GM12864 (cell line): ENCODE data around the gene TFG.

Source experiments
- DNase-seq: peaks from one replicate; pipeline ENCODE4 v3.0.0-alpha.2; 2011; ENCODE audit warnings: low read depth
- H3K4me3 ChIP-seq: 2 replicates; pipeline ENCODE4 v1.5.1; 2011; ENCODE audit warnings: mild to moderate bottlenecking, low read depth, low read length, control low read depth
- TF ChIP-seq, protein P1 (sequence below): IDR thresholded peaks from 2 replicates; pipeline ENCODE4 v1.5.1; 2011; ENCODE audit warnings: low read depth, mild to moderate bottlenecking, moderate library complexity, low read length, control low read depth, inconsistent platforms; ENCODE audit errors: missing control alignments

TFG gene

DNA sequence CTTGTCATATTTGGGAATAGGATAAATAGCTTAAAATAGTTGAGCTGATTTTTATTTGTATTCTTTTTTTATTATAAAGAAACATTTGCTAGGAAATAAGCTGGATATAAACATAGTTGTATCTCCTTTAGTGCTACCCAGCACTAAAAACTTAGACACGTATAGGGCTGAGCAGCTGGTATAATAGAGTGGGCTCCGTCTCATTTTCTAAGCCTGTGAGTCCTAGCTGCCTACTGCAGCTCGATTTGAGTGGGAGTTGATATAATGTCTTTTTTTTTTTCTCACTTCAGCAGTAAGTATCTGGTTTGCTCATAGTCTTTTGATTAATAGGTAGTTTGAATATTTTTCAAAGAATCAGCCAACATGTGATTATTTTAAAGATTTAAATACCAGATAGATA lies 34.2 kb downstream of the TFG start:
- no peak overlapping the region for H3K4me3 ChIP-seq
- no peak for DNase-seq
- TF ChIP-seq, protein P1, sequence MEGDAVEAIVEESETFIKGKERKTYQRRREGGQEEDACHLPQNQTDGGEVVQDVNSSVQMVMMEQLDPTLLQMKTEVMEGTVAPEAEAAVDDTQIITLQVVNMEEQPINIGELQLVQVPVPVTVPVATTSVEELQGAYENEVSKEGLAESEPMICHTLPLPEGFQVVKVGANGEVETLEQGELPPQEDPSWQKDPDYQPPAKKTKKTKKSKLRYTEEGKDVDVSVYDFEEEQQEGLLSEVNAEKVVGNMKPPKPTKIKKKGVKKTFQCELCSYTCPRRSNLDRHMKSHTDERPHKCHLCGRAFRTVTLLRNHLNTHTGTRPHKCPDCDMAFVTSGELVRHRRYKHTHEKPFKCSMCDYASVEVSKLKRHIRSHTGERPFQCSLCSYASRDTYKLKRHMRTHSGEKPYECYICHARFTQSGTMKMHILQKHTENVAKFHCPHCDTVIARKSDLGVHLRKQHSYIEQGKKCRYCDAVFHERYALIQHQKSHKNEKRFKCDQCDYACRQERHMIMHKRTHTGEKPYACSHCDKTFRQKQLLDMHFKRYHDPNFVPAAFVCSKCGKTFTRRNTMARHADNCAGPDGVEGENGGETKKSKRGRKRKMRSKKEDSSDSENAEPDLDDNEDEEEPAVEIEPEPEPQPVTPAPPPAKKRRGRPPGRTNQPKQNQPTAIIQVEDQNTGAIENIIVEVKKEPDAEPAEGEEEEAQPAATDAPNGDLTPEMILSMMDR = no peak

DNA sequence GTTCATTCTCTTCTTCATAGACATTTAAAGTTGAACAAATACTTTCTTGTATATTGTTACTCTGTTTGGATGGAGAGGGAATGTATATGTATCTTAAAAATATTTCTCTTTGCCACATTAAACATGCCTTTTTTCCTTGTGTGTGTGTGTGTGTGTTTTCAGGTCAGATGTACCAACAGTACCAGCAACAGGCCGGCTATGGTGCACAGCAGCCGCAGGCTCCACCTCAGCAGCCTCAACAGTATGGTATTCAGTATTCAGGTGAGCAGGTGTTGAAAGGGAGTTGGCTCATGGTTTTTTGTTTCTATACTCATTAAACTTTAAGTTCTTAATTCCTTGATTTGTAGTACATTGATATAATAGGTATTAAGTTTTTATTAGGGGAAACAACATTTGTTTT lies 35.4 kb downstream of the TFG start:
- DNase-seq = no peak
- TF ChIP-seq, protein P1 = no peak

DNA sequence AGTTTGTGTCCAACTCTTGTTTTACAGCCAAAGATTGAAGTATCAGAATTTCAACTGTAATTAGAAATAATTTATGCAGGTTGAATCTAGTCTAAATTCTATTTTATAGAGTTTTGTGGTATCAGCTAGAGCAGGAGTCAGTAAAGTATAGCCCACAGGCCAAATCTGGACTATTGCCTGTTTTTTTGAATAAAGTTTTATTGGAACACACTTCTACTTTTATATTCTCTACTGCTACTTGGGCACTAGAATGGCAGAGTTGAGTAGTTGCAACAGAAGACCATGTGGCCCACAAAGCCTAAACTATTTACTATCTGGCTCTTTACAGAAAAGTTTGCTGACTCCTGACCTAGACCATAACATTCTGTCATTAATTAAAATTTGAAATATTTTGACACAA lies 36.3 kb downstream of the TFG start:
- DNase-seq = no peak
- TF ChIP-seq, protein P1 = no peak

More for the DNA sequence above, 35.4 kb downstream of the TFG start:
- H3K4me3 ChIP-seq = no peak overlapping the region

DNA sequence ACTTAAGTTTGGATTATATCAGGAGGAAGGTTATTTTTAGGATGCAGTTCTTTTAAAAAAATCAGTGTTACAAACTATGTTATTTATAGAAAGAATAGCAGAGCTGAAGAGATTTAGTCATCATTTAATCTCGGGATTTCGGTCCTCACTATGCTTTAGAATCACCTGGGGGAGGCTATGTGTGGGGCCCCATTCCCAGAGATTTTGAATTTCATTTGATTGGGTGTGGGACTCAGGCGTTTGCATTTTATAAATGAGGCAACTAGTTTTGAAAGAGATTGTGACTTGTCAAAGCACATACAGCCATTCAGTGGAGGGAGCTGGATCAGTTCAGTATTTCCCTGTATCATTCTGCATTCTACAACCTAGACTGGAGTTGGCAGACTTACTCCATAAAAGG lies 36.8 kb downstream of the TFG start:
- TF ChIP-seq, protein P1 = no peak
- no peak for DNase-seq

More for the DNA sequence above, 36.3 kb downstream of the TFG start:
- H3K4me3 ChIP-seq = no peak overlapping the region

DNA sequence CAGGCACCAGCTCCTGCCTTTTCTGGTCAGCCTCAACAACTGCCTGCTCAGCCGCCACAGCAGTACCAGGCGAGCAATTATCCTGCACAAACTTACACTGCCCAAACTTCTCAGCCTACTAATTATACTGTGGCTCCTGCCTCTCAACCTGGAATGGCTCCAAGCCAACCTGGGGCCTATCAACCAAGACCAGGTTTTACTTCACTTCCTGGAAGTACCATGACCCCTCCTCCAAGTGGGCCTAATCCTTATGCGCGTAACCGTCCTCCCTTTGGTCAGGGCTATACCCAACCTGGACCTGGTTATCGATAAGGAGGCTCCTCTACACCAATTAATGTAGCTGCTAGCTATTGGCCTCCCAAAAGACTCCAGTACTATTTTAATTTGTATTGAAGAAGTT lies 38.9 kb downstream of the TFG start:
- no peak for DNase-seq
- H3K4me3 ChIP-seq = no peak overlapping the region
- TF ChIP-seq, protein P1 = no peak

More for the DNA sequence above, 36.8 kb downstream of the TFG start:
- no peak overlapping the region for H3K4me3 ChIP-seq

DNA sequence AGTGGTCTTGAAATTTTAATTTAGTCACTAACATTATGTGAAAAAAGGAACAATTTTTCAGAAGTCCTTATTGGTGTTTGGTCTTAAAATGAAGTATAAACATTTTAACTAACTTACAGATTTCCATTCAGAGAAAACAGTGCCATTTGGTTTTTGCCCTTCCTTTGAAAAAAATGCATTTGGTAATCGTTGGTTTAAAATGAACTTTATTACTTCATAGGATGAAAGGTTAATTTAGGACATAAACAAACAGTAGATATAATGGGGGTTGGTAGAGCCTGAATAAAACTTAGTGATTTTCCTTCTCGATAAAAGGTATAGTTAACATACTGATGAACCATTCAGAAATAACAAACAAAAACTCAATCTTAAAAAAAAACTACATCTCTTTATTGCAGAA lies 39.7 kb downstream of the TFG start:
- H3K4me3 ChIP-seq = no peak overlapping the region
- TF ChIP-seq, protein P1 = no peak
- DNase-seq = no peak

DNA sequence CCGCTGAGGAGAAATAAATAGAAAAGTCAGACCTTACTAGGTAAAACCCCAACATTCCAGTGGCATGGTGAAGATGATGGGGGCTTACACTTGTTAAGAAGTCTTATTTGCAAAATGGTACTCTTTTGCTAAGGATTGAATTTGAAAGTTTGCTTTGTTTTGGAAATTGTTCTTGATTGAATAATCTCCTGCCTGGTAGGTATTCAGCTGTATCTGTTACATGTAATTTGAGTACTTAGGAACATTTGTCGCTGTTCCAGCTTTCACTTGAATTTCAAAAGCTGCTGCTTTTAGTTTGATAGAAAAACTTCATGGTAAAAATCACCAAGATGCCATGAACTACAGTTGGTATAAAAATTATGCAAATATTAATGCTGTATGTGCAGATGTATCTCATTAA lies 44.6 kb downstream of the TFG start:
- H3K4me3 ChIP-seq = no peak overlapping the region
- TF ChIP-seq, protein P1 = no peak
- DNase-seq = no peak
